NCI-H1105 treated with DMSO at 0.1 percent for 48 hours (cell line): ENCODE measurements around the gene PPFIBP1.
"Not testable (repeated sequence)": the region's sequence is repeated elsewhere in the genome, so short reads cannot be mapped to it uniquely, and the experiment has no call there.

Experiments used
- DNase-seq: peaks from one replicate; lab custom pipeline; 2025; lab: John Stamatoyannopoulos, UW

PPFIBP1 gene

DNA sequence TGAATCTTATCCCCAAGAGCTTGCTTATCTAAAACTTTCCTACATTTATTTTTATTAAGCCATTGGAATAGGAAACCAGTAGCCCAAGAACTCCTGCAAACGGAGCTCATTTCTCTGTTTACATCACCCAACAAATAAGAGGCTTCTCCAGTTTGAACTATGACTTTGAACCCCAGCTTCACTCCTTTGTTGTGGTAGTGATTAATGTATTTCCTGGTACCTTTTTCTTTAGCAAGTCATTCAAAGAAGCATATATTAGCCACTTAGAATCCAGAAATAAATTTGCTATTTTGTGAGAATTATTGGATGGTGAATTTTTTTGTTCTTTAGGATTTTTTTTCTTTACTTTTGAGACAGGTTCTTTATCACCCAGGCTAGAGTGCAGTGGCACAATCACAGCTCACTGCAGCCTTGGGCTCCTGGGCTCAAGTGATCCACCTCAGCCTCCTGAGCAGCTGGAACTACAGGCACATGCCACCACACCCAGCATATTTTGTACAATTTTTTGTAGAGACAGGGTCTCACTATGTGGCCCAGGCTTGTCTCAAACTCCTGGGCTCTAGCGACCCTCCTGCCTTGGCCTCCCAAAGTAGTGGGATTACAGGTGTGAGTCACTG, 104.0 kb downstream of the PPFIBP1 start:
- not testable (repeated sequence) for DNase-seq

DNA sequence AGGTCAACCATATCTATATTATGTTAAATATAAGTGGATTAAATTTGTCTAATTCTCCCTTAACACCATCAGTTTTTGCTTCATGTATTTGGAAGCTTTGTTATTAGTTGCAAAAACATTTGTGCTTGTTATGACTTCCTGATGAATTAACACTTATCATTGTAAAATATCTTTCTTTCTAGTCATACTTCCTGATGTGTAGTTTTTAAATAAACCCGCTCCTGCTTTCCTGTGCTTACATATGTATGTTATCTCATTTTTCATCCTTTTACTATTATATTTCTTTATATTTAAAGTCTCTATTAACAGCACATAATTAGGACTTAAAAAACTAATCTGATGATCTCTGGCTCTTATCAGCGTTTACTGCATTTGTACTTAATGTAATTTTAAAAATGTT, 106.2 kb downstream of the PPFIBP1 start:
- not testable (repeated sequence) for DNase-seq

DNA sequence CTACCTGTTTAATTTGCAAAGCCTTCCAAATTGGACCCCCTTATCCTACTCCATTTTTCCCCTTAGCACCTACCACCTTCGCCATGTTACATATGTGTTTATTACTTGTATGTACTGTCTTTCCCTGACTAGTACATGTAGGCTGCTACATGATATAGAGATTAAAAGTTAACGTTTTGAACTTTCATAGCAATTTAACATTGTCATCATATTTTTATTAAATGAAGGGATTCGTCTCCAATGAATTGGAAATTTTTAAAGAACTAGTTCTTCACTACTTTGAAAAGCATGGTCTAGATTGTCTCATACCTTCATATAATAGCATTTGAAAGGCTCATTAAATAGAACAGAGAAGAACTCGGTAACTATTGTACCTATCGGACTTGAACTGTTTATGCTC, 107.4 kb downstream of the PPFIBP1 start:
- no peak for DNase-seq

DNA sequence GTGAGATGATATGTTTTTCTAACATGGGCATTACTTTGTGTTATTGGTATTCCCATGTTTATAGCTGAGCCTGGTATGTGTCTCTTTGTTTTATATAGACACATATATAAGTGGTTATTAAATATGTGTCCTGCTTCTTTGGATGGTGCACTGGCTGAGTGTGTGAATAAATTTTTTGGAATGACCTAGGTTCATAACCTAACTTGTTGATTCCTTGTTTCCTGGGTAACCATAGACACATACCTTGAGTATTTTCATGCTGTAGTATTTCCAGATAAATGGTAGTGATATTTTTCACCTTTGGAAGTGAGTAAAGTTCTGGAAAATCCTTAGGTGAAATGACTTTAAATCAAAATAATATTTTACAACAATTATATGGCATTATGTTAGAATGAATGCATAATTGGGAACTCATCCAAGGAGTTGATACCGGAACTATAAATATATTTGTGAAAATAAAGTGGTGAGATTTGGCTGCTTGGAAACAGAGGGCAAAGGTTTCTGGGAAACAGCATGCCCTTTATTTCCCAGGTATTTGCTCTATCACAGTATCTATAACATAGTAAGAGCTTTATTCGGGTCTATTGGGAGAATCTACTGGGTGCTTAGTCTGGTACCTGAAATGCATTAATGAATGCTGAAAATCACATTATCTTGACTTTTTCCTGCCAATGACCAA, 107.9 kb downstream of the PPFIBP1 start:
- DNase-seq, result no peak

DNA sequence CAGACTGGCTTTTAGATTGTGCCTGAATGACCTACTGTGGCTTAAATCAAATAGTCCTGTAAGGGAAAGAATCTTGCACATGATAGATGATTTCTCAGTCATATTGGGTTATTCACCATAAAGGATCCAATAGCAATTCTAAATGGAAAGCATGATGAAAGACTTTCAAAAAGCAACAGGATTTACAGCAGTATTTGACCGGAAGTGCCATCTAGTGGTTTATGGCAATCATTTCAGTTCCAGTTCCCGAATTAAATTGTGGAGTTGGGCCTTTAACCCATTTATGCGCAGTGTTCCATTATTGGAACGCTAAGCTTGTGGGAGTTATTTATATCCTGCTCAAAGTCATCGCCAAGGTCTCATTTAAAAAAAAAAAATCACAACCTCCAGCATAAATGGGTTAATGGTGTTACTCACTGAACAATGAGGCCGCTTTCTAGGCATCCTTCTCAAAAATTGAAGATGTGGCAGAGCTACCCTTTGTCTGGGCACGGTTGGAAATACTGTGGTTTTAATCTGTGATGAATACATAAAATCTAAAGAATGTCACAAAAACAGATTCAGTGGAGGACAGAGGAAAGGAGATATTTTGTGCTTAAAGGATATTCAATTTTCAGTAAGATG, 111.5 kb downstream of the PPFIBP1 start:
- peak; percentile 27 for DNase-seq

DNA sequence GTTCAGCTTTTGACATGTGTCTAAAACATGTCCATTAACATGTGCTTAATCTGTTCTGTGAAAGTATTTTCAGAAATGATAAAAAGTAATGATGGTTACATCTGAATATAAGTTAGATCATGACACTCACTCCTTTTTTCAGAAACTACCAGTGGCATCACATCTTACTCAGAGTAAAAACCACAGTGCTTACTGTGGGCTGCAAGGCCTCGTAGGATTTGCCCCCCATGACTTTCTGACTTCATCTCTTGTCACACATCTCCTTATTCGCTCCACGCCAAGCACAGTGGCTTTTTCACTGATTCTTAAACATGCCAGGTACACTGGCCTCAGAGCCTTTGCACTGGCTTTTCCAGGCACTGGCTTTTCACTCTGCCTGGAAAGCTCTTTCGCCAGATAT, 112.6 kb downstream of the PPFIBP1 start:
- not testable (repeated sequence) for DNase-seq

DNA sequence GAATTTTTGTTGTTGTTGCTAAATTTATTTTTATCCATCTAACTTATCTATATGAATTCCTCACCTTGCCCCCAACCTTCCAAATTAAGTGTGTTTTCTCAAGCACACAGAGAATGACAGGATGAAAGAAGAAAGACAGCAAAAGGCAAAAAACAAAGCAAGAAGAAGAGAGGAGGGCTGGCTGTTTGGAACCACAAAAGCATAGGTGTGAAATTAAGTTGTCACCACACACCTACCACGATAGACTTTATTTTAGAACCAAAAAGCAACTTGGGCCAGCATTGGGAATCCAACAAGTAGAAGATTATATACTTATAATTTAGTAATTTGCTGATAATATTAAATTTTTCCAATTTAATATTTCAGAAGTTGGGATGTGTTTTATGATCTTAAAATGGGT, 113.5 kb downstream of the PPFIBP1 start:
- DNase-seq, result no peak

DNA sequence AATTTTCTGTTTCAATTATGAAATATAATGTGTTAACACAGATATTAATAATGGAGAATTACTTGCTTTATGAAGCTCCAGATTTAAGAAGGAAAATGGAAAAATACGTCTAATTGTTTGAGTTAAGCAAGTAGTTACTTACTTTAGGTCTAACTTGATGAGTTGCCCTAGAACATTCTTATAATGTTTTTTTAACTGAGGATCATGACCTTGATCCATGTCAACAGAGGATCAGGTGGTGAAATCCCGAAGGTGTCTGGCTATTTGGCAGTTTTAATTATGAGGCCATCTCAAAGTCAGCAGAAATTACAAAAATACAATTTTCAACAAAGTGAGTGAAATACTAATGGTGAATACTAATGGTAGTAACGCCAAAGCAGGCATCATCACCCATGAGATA, 115.3 kb downstream of the PPFIBP1 start:
- DNase-seq, result no peak

DNA sequence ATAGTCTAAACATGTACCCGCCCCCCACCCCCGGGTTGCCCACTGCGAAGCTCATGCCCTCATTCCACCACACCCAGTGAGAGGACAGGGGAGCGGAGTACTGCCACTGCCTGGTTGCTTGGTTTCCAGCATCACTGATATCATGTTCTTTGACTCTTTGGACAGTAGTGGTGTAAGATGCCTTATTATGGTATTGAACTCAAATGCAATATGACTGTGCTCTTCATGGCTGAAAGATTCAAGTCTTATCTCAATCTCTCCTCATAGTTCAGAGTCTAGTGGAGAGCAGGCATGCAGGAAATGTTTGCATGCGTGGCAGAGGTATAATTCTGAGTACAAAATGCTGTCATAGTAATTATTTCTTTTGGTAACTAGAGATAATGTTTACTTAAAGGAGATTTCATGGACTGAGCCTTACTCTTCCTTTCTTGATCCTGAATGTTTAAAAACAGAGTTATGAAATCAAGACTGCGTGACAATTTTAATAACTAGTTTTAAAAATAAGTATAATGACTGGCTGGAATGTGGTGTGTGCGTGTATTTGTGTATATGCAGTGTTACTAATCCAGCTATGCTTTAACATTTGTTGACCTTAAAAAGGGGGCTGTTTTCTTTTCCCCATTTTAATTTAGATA, 116.7 kb downstream of the PPFIBP1 start:
- DNase-seq, result not testable (repeated sequence)

DNA sequence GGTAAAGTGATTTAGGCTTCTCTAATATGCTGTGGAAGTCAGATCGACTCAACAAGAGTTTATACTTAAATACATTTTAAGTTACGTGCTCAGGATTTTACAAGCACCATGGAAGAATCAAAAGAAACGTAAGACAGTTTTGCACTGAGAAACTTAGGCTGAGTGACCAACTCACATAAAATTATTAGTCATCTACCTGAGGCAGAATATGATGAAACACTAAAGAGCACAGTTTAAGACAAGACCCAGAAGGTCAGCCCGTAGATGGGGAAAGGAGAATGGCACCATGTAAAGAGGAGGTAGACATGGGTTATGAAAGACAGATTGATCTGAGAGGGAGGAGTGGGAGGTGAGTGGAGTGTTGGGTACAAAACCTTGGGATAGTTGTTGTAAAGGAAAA, 118.4 kb downstream of the PPFIBP1 start:
- not testable (repeated sequence) for DNase-seq

DNA sequence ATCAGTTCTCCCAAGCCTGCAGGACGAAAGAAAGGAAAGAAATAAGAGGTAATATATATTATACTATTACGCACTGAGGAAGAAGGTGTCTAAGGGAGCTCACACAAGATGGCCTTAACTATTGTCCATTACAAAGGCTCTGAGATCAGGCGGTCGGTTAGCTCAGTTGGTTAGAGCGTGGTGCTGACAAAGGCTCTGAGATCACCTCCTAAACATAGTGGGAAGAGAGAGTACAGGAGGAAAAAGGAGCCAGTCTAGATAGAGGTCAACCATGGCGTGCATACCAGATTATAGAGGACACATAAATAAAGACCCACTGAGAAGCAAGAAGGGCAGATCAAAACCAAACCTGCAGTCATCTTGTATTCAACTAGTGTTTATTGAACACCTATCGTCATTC, 118.9 kb downstream of the PPFIBP1 start:
- not testable (repeated sequence) for DNase-seq

DNA sequence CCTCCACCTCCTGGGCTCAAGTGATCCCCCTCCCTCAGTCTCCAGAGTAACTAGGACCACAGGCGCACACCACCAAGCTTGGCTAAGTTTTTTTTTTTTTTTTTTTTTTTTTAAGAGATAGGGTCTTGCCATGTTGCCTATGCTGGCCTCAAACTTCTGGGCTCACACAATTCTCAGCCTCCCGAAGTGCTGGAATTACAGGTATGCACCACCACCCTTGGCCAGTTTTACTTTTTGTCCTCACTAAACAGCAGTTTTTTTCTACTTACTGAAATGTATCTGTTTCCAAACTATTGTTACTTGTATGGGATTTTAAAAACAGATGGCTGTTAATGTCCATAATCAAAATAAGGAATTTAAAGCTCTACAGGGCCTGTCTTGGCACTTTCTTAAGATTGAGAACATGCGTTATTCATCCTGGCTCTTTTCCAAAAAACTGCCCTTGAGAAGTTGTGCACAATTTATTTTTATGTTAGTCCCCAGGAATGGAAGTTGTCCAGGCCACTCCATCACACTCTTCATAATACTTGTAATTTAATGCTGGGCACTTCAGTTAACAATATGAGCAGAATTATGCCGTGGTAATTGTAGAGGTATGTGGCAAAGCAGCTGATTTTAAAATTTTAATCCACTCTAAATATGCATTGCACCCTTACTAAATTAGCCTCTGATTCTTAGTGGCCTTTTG, 120.3 kb downstream of the PPFIBP1 start:
- peak; percentile 24 for DNase-seq

DNA sequence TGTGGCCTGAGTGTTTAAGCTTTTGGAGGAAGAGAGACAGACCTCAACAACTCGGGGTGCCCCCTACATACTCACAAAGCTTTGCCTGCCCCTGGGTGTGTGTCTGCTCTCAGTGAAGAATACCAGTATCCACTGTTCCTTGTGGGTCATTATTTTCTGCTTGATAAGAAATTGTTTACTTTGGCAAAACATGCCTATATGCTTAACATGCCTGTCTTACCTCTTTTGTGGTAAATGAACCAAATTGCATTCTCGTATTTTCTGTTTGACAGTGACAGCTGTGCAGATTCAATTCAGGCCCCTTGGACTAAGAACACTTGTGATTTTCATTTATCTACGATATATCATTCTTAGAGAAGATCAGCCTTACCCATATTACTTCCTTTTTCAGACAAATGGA, 121.7 kb downstream of the PPFIBP1 start:
- no peak for DNase-seq

DNA sequence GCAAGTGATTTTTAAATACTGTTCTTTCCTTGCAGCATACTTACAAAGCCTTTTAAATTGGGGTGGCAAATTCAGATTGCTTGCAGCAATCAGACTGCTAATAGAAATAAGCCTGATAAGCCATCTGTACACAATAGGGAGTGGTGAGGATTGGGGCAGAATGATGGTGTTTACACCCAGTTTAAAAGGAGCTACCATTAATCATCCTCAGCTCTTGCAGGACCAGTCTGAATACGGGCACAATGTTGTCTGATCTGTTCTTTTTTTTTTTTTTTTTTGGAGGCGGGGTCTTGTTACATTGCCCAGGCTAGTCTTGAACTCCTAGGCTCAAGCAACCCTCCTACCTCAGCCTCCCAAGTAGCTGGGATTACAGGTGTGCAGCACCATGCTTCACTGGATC, 122.1 kb downstream of the PPFIBP1 start:
- DNase-seq, result no peak

DNA sequence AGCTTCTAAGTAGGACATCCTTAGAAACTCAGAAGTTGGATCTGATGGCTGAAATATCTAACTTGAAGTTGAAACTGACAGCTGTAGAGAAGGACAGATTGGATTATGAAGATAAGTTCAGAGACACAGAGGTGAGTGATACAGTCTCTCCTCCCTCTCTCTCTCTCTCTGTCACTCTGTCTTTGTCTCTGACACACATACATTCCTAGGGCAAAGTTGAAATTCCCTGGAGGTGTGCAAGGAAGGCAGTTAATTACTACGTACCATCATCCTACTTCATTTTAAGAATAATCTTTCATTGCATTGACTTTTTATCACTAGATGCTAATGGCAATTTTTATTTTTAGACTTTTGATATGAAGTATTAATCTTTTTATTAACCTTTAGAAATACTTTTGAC, 126.0 kb downstream of the PPFIBP1 start:
- no peak for DNase-seq

DNA sequence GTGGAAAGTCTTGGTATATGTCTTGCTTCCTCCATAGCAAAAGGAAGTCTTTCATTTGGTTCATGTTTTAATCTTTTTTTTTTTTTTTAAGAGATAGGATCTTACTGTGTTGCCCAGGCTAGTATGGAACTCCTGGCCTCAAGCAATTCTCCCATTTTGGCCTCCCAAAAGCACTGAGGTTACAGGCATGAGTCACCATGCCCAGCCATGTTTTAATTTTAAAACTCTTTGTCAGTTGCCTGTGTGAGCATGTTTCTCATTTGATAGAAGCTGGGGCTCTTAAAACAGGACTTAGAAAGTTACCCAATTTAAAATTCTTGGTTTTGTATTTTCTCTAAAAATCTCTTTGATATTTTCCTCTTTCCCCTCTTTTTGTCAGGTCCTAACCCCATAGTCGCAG, 127.2 kb downstream of the PPFIBP1 start:
- no peak for DNase-seq

DNA sequence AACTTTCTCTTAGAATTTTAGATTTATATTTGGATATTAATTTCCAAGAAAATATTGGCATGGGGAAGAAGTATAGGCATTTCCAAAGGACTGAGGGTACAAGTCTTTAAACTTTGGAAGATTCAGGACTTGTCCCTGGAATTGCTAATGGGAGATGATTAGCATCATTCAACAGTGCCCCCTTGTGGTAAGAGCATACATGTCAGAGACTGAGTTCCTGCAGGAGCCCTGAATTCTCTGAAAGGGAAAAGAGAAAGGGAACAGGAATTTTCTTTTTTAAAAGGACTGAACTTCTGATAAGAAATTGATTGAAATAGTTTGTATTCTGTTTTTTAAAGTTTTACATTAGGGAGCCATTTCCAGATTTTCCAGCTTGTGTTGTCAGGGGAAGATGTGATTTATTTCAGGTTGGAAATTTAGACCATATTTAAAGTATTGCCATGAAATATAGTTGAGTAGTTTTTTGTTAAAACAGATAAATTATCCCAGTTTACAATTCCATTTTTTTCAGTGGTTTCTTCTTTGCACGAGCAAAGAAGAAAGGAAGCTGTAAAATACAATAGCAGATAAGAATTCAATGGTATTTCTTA, 128.3 kb downstream of the PPFIBP1 start:
- DNase-seq, result peak; percentile 68

DNA sequence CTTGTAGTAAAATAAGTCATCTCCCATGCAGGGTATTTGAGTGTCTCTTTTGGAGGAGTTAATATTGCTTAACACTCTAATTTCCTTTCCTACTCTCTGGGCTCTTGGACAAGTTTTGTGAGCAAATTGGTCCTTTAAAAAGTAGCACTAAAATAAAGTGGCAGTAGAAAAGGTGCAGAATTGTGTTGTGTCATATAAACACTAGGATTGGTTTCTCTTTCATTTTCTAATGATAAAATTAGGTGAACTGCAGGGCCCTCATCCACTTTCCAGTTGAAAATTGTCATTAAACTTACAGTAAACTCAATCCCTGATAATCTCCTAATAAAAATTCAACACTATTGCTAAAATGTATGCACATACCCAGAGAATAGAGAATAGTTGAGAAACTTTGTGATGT, 129.7 kb downstream of the PPFIBP1 start:
- DNase-seq, result no peak

DNA sequence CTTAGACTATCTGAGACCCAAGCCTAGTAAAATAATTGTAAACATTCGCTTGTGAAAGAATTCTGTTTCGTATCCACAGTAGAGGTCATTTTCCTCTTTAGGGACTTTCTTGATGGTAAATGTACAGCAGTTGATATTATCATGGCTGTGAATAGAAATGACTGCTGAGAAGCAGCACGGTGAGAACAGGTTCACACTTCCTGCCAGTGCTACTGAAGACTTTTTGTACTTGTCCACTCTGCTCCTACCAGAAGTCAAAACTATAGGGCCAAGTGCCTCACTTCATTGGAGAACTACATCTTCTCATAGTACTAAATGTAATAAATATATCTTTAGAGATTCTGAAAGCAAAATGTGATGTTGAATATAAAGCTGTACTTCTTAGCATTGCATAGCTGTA, 131.5 kb downstream of the PPFIBP1 start:
- DNase-seq, result not testable (repeated sequence)

DNA sequence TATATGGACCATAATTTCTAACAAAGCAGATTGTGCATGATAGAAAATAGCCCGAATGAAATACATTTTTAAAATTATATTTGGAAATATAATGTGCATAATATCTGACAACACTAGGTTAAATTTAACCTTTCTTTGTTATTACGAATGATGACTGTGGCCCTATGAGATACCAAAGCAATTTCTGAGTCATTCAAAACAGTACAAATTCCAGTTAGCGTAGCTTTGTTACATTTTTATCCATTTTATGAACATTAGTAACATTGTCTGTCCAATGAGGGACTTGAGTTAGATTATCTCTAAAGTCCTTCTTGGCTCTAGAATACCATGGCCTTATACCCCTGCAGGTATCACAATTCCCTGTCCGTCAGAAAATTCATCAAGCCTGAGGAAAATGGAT, 133.3 kb downstream of the PPFIBP1 start:
- DNase-seq, result no peak

DNA sequence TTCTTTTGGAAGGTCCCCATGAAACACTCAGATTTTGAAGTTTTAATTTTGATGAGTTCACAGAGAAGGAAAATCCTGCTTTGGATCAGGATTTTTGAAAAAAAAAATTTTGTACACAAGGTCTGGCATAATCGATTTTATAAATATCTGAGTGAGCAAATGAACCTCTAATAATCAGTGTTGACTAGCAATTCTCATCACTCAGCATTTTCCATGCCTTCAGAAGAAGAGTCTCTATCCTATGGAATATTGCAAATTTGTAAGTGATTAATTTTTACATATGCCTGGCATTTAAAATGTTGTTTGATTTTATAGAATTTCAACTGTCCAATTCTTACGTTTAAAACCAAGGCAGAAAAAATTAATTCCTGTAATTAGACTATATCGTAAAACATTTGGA, 141.7 kb downstream of the PPFIBP1 start:
- no peak for DNase-seq

DNA sequence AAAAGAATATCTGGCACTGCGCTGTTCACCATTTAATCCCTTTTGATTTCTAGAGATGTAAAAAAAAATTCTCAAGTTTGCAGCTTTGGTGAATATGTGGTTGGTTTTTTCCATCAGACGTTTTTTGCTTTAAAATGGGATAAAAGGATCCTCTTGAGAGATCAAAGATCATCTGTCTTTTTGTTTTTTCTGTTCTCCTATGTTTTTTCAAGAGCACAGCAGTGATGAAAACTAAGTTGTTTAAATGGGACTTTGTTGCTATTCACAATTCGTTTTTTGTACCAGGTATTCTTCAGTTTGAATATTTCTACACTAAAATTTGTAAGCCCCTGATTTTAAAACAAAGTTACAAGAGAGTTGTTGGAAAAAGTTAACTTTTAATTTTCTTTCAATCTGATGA, 142.5 kb downstream of the PPFIBP1 start:
- no peak for DNase-seq
